Neural progenitor cell (in vitro differentiated cells): ENCODE results near the gene IGDCC3. TPM values are rescaled to one million over a fixed set of nuclear protein-coding genes. Genes with fewer than 3 reads are reported as not detected.

Experiments used
- DNase-seq: peaks from one replicate; pipeline ENCODE4 v3.0.0-alpha.2; 2016; ENCODE audit warnings: low spot score
- H2AFZ ChIP-seq: fragments of 200-600 bp; sonication (generic); replicated peaks from 2 replicates; pipeline ENCODE4 v1.6.1; 2016; ENCODE audit warnings: antibody characterized with exemption
- H3F3A ChIP-seq: fragments of 200-600 bp; sonication (generic); 2 replicates; pipeline ENCODE4 v1.6.1; 2016; ENCODE audit warnings: antibody characterized with exemption, low read depth
- H3K27ac ChIP-seq: fragments of 200-600 bp; sonication (generic); 2 replicates; pipeline ENCODE4 v1.5.1; 2016; ENCODE audit warnings: mild to moderate bottlenecking
- H3K27me3 ChIP-seq: fragments of 200-600 bp; sonication (generic); 2 replicates; pipeline ENCODE4 v1.6.1; 2016; ENCODE audit warnings: mild to moderate bottlenecking, moderate library complexity
- H3K36me3 ChIP-seq: fragments of 200-600 bp; sonication (generic); 2 replicates; pipeline ENCODE4 v1.5.1; 2016
- H3K4me1 ChIP-seq: fragments of 200-600 bp; sonication (generic); 2 replicates; pipeline ENCODE4 v1.6.1; 2016; ENCODE audit warnings: mixed run types
- H3K4me2 ChIP-seq: fragments of 200-600 bp; sonication (generic); 2 replicates; pipeline ENCODE4 v1.6.1; 2016
- H3K4me3 ChIP-seq: fragments of 200-600 bp; sonication (generic); 2 replicates; pipeline ENCODE4 v1.5.1; 2016
- H3K79me2 ChIP-seq: fragments of 200-600 bp; sonication (generic); 2 replicates; pipeline ENCODE4 v1.6.1; 2016; ENCODE audit warnings: low read depth
- H3K9ac ChIP-seq: fragments of 200-600 bp; sonication (generic); 2 replicates; pipeline ENCODE4 v1.6.1; 2016
- H3K9me3 ChIP-seq: fragments of 200-600 bp; sonication (generic); 2 replicates; pipeline ENCODE4 v1.5.1; 2016; ENCODE audit warnings: low read depth
- H4K20me1 ChIP-seq: fragments of 200-600 bp; sonication (generic); 2 replicates; pipeline ENCODE4 v1.6.1; 2016; ENCODE audit warnings: low read depth
- H3K27ac Mint-ChIP-seq: 3 replicates; pipeline ENCODE4 v1.8.0; 2021; ENCODE audit warnings: mixed read lengths
- H3K27me3 Mint-ChIP-seq: 2 replicates; pipeline ENCODE4 v1.8.0; 2022; ENCODE audit warnings: low read depth, mild to moderate bottlenecking, inconsistent platforms, moderate library complexity, mixed read lengths; ENCODE audit not compliant: insufficient read depth
- H3K36me3 Mint-ChIP-seq: 3 replicates; pipeline ENCODE4 v1.8.0; 2021; ENCODE audit warnings: mixed read lengths
- H3K4me1 Mint-ChIP-seq: 3 replicates; pipeline ENCODE4 v1.8.0; 2021; ENCODE audit warnings: mixed read lengths
- H3K4me3 Mint-ChIP-seq: 3 replicates; pipeline ENCODE4 v1.8.0; 2021; ENCODE audit warnings: mild to moderate bottlenecking, moderate library complexity, mixed read lengths
- H3K9me3 Mint-ChIP-seq: 3 replicates; pipeline ENCODE4 v1.8.0; 2020; ENCODE audit warnings: mixed read lengths
- EZH2 ChIP-seq: fragments of 200-600 bp; sonication (generic); IDR thresholded peaks from 2 replicates; pipeline ENCODE4 v1.6.1; 2017; ENCODE audit warnings: antibody characterized with exemption, mild to moderate bottlenecking, moderate library complexity
- EZH2phosphoT487 ChIP-seq: fragments of 200-600 bp; sonication (generic); IDR thresholded peaks from 2 replicates; pipeline ENCODE4 v1.6.1; 2017; ENCODE audit warnings: antibody characterized with exemption
- total RNA-seq: library from RNA; depleted of rRNA; stranded (reverse); fragments of >200 nt; gene quantifications from 2 replicates; pipeline ENCODE4 v1.2.3, GENCODE V29; 2015; ENCODE audit warnings: low replicate concordance
- TF ChIP-seq, protein P1 (sequence below): fragments of 200-600 bp; sonication (generic); IDR thresholded peaks from 2 replicates; pipeline ENCODE4 v1.5.1; 2017; ENCODE audit warnings: antibody characterized with exemption, mild to moderate bottlenecking

IGDCC3 gene
- total RNA-seq, 1 donor from 2014 or later, result 15.8 TPM

DNA sequence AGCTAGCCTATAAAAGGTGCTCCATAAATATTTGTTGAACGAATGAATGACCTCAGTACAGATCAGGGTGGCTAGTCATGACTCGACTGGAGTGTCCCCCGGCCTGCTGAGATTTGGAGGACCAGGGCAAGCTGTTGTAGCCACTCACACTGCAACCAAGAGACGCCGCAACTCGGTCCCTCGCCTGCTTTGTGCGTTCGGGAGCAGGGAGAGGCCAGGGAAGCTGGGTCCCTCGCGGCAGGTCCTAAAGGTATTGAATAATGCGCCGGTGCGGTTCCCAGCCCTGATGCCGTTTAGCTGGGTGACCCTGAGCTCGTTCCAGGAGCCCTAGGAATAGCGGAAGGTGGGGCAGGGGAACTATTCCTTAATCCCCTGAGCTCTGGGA lies 43.2 kb upstream of the IGDCC3 start:
- Histone ChIP-seq H4K20me1 (no peaks in the 10 kb centered on the region), H3K27ac (peak overlapping the region; percentile 92), H3K4me1 (peaks cover 63% of the 10 kb centered on the region), H3K9me3 (no peaks in the 10 kb centered on the region), H3K4me3 (peak overlapping the region; percentile 64), H3K27me3 (no peaks in the 10 kb centered on the region), H2AFZ (no peak overlapping the region), H3K4me2 (peak overlapping the region; percentile 99), H3F3A (peaks cover 68% of the 10 kb centered on the region), H3K36me3 (no peaks in the 10 kb centered on the region), H3K79me2 (peaks cover 46% of the 10 kb centered on the region), H3K9ac (no peak overlapping the region)
- H3K36me3 Mint-ChIP-seq, result peaks cover 4% of the 10 kb centered on the region
- DNase-seq, result no peak
- H3K27ac Mint-ChIP-seq, result peak overlapping the region; percentile 80
- peaks cover 6% of the 10 kb centered on the region for H3K27me3 Mint-ChIP-seq
- peaks cover 71% of the 10 kb centered on the region for H3K4me1 Mint-ChIP-seq
- H3K4me3 Mint-ChIP-seq, result peak overlapping the region; percentile 98
- no peaks in the 10 kb centered on the region for H3K9me3 Mint-ChIP-seq
- TF ChIP-seq EZH2phosphoT487, result no peak
- TF ChIP-seq, protein P1, sequence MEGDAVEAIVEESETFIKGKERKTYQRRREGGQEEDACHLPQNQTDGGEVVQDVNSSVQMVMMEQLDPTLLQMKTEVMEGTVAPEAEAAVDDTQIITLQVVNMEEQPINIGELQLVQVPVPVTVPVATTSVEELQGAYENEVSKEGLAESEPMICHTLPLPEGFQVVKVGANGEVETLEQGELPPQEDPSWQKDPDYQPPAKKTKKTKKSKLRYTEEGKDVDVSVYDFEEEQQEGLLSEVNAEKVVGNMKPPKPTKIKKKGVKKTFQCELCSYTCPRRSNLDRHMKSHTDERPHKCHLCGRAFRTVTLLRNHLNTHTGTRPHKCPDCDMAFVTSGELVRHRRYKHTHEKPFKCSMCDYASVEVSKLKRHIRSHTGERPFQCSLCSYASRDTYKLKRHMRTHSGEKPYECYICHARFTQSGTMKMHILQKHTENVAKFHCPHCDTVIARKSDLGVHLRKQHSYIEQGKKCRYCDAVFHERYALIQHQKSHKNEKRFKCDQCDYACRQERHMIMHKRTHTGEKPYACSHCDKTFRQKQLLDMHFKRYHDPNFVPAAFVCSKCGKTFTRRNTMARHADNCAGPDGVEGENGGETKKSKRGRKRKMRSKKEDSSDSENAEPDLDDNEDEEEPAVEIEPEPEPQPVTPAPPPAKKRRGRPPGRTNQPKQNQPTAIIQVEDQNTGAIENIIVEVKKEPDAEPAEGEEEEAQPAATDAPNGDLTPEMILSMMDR, result no peak
- no peak for TF ChIP-seq EZH2

DNA sequence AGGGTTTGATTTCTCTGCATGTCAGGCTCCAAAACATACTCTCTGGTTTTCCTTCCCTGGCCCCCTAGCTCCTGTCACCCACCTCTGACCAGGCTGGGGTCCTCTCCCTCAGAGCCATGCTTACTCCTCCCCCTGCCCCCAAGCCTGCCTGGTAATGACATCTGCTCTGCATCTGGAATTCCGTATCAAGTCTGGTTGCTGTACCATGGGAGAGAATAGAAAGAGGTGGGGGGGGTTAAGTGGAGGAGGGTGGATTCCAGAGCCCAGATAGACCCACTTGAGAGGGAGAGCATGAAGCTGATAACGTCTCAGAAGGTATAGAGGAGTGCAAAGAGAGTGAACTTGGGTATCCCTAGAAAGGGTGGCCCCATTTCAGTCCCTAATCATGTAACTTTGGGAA lies 40.8 kb upstream of the IGDCC3 start:
- peaks cover 55% of the 10 kb centered on the region for H3K79me2 ChIP-seq
- H3K27ac ChIP-seq, result no peak overlapping the region
- Mint-ChIP-seq H3K27ac (peak overlapping the region; percentile 67), H3K9me3 (no peaks in the 10 kb centered on the region), H3K4me1 (peaks cover 84% of the 10 kb centered on the region), H3K4me3 (no peak overlapping the region), H3K27me3 (peaks cover 3% of the 10 kb centered on the region), H3K36me3 (peaks cover 4% of the 10 kb centered on the region)
- no peak overlapping the region for H3K9ac ChIP-seq
- H3K27me3 ChIP-seq, result no peaks in the 10 kb centered on the region
- H4K20me1 ChIP-seq, result peaks cover 7% of the 10 kb centered on the region
- H3K4me2 ChIP-seq, result peak overlapping the region; percentile 3
- H3K36me3 ChIP-seq, result no peaks in the 10 kb centered on the region
- TF ChIP-seq EZH2 (no peak), EZH2phosphoT487 (no peak)
- TF ChIP-seq, protein P1, result no peak
- H3K4me1 ChIP-seq, result peaks cover 74% of the 10 kb centered on the region
- no peak for DNase-seq
- H3K9me3 ChIP-seq, result no peaks in the 10 kb centered on the region
- H3F3A ChIP-seq, result peaks cover 86% of the 10 kb centered on the region
- no peak overlapping the region for H2AFZ ChIP-seq
- no peak overlapping the region for H3K4me3 ChIP-seq

DNA sequence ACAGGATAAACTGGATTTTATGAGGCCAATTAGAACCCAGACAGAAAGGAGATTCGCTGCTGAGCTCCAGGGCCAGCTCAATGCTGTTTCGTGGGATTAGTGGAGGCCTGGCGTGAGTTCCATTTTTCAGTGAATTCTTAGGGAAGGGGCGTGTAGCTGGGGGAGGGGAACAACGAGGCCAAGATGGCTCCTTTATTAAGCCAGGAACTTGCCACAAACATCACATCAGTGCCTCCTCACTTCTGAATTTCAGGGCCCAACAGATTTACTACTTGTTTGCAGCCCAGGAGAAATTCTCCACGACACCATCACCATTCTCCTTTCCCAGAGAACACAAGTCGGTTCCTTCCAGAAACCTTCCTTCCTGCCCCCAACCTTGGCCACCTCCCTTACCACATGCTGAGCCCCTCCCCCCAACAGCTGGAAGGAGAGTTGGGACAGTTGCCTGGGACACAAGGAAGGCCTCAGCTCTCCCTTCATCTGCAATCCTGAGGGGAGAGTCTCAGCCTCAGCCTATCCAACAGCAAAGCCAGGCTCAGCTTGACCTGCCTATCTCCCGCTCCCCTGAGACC lies 39.1 kb upstream of the IGDCC3 start:
- H3K4me1 ChIP-seq, result peaks cover 83% of the 10 kb centered on the region
- peaks cover 4% of the 10 kb centered on the region for H3K36me3 Mint-ChIP-seq
- H2AFZ ChIP-seq, result no peak overlapping the region
- H3K4me3 Mint-ChIP-seq, result peak overlapping the region; percentile 80
- H3K36me3 ChIP-seq, result no peaks in the 10 kb centered on the region
- no peaks in the 10 kb centered on the region for H3K27me3 ChIP-seq
- no peaks in the 10 kb centered on the region for H3K9me3 ChIP-seq
- no peaks in the 10 kb centered on the region for H3K27me3 Mint-ChIP-seq
- peaks cover 9% of the 10 kb centered on the region for H4K20me1 ChIP-seq
- no peak overlapping the region for H3K9ac ChIP-seq
- peak overlapping the region; percentile 36 for H3K4me3 ChIP-seq
- TF ChIP-seq EZH2 (no peak), EZH2phosphoT487 (no peak)
- TF ChIP-seq, protein P1, result no peak
- peaks cover 82% of the 10 kb centered on the region for H3F3A ChIP-seq
- DNase-seq, result peak; percentile 86
- H3K9me3 Mint-ChIP-seq, result no peaks in the 10 kb centered on the region
- peak overlapping the region; percentile 100 for H3K27ac Mint-ChIP-seq
- peak overlapping the region; percentile 70 for H3K4me2 ChIP-seq
- peaks cover 65% of the 10 kb centered on the region for H3K79me2 ChIP-seq
- peak overlapping the region; percentile 97 for H3K27ac ChIP-seq
- peaks cover 83% of the 10 kb centered on the region for H3K4me1 Mint-ChIP-seq
